GM18907 (cell line): ENCODE data around the gene CEP63.
"Not testable (repeated sequence)": the region's sequence is repeated elsewhere in the genome, so short reads cannot be mapped to it uniquely, and the experiment has no call there.

Source experiments
- ATAC-seq: cut with Tn5 transposase; IDR thresholded peaks from one replicate; pipeline ENCODE4 v1.9.1; 2021; ENCODE audit warnings: mild to moderate bottlenecking, moderate library complexity; ENCODE audit not compliant: unreplicated experiment

The CEP63 gene

DNA sequence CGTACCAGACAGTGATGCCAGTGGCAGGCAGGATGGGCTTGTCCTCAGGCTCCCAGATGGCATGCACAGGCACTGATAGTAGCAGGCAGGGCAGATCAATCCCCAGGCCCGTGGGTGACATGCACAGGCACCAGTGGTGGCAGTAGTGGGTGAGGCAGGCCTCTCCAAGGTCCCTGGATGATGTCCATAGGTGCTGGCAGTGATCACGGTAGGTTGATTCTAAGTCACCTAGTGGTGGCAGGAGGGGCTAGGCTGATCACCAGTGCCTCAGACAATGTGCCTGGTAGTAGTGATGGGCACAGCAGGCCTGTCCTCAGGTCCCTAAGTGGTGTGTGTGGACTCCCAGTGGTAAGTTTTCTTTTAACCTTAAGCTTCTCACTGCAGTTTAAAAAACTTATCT, 19.6 kb downstream of the CEP63 start:
- no peak for ATAC-seq

DNA sequence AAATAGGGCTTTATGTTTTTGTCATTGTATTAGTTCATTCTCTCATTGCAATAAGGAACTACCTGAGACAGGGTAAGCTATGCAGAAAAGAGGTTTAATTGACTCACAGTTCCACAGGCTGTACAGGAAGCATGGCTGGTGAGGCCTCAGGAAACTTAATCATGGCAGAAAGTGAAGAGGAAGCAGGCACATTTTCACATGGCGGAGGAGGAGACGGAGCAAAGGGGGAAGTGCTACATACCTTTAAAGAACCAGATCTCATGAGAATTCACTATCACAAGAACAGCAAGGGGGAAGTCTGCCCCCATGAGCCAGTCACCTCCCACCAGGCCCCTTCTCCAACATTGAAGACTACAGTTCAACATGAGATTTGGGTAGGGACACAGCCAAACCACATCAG, 25.6 kb downstream of the CEP63 start:
- ATAC-seq = no peak

DNA sequence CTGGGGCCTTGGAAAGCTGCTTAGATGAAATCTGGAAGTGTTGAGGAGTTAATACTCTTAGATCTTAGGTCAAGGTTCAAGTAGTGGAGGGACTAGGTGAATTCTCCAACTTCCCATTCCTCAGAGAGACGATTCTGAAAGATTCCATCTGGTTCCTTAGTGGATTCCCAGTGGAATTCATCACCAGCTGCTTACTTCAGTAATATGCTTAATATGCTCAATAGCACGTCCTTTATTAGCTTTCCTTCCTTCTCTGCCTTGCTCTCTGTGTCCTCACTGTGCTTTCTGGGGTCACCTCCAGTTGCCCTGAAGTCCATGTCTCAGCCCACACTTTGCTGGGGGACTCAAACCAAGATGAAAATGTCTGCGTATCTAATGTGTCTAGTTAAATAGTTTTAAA, 31.0 kb downstream of the CEP63 start:
- no peak for ATAC-seq

DNA sequence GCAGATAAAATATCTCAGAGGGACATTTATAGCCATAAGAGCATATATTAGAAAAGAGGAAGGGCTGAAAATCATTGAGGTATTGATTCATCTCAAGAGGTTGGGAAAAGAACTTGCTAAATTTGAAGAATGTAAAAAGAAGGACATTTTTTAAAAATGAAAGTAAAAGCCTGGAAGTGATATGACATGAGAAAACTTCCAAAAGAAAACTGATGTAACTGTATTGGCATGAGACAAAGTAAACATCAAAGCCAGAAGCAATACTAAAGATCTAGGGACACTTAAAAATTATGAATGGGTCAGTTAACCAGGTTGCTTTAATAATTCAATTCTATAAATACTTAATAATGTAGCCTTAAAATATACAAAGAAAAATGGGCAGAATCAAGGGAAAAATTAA, 31.9 kb downstream of the CEP63 start:
- no peak for ATAC-seq

DNA sequence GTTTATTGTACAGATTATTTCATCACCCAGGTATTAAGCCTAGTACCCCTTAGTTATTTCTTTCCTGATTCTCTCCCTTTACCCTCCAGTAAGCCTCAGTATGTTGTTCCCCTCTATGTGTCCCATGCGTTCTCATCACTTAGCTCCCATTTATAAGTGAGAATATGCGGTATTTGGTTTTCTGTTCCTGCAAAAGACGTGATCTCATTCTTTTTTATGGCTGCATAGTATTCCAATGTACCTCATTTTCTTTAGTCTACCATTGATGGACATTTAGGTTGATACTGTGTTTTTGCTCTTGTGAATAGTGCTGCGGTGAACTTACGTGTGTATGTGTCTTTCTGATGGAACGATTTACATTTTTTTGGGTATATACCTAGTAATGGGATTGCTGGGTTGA, 36.7 kb downstream of the CEP63 start:
- no peak for ATAC-seq

DNA sequence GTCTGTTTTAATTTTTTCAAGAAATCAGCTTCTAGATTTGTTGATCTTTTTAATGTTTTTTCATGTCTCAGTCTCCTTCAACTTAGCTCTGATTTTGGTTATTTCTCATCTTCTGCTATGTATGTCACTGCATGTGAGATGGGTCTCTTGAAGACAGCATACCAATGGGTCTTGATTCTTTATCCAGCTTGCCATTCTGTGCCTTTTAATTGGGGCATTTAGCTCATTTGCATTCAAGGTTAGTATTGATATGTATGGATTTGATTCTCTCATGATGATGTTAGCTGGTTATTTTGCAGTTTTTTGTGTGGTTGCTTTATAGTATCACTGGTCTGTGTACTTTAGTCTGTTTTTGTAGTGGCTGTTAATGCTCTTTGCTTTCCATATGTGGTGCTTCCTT, 39.4 kb downstream of the CEP63 start:
- no peak for ATAC-seq

DNA sequence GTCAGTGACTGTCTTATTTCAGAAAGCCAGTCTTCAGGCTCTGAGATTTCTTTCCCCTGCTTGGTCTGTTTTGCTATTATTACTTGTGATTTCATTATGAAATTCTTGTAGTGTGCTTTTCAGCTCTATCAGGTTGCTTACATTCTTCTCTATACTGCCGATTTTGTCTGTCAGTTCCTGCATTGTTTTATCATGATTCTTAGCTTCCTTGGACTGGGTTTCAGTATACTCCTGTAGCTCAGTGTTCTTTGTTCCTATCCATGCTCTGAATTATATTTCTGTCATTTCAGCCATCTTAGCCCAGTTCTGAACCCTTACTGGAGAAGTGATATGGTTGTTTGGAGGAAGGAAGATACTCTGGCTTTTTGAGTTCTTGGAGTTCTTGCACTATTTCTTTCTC, 40.5 kb downstream of the CEP63 start:
- ATAC-seq = no peak

DNA sequence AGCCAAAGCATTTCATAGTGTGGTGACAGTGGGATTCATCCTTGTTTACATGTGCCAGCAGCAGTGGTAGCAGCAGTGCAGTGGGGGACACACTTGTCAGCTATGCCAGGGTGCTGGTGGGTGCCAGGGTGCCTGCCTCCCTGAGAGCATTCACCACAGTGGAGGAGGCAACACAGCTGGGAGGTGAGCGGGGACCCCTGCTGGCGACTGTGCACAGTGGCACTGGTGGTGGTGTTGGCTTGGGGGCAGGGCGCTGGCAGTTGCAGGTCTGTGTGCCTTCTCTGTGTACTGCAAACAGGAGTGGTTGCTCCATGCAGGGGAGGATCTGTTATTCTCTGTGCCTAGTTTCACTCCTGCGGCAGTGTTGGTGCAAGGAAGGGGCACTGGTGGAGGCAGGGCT, 41.2 kb downstream of the CEP63 start:
- no peak for ATAC-seq

DNA sequence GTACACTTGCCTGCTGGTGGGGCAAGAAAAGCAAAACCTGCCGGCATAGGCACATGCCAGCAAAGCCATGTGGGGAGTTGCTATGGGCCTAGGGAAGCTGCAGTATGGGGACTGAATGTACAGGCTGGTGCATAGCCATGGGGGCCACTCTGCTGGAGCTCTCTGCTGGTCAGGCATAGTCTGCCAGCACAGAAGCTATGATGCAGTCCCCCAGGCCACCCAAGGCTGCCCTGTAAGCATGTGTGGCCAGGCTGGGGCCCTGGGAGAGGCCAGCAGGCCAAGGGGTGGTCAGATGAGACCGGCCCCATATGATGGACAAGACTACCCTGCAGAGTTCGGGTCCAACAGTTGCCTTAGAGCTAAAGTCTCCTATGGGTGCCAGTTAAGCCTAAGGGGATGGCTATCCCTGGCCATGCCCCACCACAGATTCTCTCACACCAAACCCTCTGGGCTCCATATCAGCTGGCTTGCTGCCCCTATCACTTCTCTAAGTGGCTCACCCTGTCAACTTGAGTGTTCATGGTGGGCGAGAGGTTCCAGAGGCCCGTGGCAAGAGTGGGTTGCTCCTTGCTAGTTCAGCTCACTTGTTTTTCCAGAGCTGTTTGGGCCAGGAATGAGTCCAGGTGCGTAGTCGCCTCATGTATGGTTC, 41.8 kb downstream of the CEP63 start:
- no peak for ATAC-seq

DNA sequence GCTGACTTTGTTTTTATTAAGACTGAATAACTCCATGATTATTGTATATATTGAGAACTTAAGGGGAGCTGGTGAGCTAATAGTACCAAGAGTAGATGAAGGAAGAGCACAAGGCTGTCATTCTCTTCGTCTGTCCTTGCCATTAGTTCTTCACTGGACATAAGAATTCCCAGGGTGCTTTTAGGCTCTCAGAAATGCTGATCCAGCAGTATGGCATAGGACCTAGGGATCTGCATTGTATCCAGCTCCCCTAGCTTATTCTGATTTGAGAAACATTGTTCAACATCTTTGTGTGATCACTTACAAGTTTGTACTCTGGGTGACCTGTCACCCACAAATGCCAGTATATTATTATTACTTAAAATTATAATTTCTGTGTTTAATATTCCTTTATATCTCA, 47.6 kb downstream of the CEP63 start:
- ATAC-seq = no peak

DNA sequence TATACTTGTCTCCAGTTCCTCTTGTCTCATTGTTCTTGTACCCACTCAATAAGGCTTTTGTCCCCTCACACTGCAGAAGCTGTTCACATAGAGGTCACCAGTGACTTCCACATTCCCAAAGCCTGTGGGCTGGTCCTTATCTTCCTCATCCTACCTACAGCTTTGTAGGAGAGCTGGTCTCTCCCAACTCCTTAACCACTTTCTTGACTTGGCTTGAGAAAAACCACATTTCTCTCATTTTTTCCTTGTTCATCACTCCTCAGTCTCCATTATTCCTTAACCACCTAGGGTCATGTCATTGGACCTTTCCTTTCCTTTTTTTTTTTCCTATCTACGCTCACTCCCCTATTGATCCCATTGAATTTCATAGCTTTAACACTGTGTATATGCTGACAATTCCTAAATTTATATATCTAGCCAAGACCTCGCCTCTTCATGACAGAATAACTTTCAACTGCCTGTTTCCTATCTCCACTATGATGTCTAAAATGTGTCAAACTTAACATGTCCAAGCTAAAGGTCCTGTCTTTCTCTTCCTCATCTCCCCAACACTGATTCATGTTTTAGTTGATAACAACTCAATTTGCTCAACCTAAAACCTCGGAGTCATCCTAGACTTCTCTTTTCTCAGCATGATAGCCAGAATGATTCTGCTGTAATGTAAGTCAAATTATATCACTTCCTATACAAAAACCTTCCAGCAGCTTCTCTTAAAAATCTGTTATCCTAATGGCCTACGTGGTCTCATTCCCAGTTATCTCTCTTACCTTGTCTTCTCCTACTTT, 49.5 kb downstream of the CEP63 start:
- ATAC-seq = no peak

DNA sequence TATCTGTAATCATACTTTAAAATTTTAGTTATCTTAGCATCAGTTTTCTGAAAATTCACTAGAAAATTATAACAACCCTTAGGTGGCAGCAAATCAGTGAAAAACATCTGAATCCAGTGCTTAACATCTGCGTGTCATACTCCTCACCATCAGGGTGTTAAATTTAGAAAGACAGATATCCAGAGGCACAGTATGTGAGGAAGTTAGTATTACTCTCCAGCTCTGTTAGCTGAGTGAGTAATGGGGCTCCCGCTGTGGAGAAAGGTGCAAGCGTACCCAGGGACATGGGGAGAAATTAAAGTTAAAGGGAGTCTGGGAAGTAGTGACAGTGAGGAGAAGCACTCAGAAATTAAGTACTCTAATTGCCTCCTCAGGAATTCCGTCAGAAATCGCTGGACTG, 50.9 kb downstream of the CEP63 start:
- ATAC-seq = no peak

DNA sequence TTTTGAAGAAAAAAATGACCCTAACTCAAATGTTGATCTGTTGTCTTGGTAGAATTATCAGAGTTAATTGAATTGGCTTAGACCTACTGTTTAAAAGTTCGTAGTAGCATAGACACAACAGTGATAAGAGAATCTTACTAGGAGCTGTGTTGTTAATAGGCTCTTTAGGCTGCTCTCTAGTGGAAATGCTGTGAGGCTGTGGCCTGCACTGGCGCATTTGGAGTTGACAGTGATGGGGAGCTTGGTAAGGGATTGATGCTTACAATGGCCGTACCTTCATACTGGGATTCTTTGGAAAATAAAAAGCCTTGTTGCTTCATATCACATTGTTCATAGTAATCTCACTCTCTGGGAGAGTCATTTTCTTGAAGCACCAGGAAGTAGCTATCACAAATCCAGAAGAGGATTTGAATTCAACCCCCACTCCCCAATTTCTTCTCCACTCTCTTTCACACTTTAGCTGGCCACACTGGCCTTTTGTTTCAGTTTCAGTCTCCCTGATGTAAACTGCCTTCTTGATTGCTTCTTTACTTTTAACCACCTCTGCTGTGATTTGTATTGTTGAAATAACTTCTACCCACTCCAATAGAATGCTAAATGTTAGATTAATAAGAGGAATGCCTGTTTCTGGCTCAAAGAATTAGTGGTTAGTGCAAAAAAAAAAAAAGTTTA, 56.6 kb downstream of the CEP63 start:
- no peak for ATAC-seq

DNA sequence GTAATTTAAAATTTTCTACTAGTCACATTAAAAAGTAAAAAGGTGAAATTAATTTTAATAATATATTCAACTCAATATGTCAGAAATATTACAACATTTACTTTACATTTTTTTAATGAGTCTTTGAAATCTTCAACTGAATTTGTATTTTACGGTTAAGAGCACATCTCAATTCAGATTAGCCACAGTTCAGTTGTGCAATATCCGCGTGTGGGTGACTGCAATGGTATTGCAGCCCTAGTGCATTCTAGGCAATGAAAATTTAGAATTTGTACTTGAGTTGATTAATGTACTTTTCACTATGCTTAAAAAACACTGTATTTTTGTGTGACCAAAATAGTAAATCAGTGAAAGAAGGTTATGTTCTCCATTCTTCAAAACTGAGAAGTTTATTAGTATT, 57.3 kb downstream of the CEP63 start:
- ATAC-seq = no peak

DNA sequence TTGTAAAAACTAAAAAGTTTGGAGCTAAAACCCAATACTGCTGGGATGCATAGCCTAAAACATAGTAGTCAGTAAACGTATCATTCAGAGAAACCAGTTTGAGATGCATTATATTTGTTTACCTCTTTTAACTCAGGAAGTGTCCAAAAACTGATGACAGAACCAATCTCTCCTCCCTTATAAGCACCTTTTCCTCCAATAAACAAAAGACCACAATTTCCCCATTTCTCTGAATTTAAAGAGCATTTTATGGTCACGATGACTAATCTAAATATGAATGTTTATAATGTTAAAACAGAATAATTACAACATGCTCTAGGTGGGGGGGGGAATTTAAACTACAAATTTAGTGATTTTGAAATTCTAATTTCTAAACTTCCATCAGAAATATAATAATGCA, 58.5 kb downstream of the CEP63 start:
- ATAC-seq = no peak

DNA sequence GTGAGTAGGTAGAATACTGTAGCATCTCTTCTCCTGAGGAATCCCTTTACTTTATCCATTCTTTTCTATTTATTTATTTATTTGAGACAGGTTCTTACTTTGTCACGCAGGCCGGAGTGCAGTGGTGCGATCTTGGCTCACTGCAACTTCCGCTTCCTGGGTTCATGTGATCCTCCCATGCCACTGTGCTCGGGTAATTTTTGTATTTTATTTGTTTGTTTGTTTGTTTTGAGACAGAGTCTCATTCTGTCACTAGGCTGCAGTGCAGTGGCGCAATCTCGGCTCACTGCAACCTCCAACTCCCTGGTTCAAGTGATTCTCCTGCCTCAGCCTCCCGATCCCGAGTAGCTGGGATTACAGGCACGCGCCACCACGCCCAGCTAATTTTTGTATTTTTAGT, 58.9 kb downstream of the CEP63 start:
- ATAC-seq = not testable (repeated sequence)

DNA sequence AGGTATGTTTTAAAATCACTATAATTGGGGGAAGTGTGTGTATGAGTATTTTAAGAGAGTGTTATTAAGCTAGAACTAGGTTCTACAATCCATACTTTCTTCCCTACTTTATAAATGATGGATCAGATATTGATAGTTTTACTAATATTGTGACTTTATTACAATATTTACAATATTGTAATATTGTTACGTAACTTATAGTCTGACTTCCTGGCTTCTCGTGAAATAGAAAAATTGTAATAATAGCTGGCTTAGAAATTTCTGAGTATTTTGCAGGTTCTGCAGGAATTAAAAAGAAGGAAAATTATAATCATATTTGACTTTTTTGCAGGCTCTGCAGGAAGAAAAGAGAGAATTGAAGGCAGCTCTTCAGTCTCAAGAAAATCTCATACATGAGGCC, 60.0 kb downstream of the CEP63 start:
- ATAC-seq = no peak

DNA sequence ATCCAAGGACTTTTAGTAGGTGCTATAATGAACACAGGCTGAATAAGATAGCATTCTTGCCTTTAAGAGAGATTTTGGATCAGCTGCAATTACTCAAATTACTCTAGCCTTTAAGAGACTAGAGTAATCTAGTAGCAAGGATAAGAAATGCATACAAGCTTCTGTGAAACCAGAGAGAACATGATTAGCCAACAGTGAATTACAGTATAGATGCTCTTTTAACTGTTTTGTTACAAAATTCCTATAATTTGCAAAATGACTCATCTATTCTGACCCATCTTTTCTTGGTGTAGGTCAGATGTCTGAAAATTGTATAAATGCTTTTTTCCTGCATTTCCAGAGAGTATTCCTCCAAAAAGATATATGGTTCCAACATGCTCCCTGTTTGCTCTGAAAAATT, 66.9 kb downstream of the CEP63 start:
- no peak for ATAC-seq

DNA sequence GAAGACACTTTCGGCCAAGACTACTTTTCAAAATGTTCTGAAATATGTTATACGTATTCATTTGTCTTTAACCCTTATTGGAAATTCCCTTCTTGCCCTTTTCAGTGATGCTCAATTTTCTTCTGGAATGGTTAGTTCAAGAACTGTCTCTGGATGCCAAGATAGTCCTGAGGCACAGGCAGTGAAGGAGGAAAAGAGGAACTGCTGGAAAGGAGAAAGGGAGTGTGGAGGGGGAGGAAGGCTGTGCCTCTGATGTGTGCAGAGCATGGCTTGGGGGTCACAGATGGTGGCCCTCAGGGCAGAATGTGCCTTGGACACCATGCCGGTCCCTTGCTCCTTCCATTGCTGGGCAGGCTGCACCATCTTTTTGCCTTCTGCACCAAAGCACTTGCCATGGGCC, 73.7 kb downstream of the CEP63 start:
- ATAC-seq = no peak

DNA sequence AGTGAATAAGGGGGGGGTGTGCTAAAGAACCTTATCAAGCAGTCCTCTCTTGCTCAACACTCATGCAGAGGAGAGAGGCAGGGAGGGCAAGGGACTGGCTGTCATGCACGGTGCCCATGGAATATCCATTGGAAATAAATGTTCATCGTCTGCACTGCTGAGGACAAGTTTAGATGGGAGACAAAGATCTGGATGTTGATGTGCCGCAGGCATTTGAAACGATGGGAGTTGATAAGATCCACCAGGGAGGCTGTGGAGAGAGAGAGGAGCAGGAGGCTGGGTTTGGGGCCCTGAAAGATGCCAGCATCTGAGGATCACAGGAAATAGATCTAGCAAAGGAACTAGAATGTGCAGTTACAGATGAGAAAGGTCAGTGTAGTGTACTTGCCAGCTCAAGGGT, 76.2 kb downstream of the CEP63 start:
- no peak for ATAC-seq

DNA sequence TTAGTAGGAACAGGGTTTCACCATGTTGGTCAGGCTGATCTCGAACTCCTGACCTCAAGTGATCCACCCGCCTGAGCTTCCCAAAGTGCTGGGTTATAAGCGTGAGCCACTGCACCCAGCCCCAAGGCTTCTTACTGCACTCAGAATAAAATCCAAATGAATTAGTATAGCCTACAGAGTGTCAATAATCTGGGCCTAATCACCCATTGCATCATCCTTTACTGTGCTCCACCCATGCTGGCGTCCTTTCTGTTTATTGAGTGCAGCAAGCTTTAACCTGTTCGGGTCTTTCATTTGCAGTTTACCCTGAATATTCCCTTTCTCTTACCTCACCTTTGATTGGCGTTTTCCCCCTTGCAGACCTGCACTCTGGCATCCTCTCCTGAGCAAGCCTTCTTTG, 77.7 kb downstream of the CEP63 start:
- no peak for ATAC-seq

DNA sequence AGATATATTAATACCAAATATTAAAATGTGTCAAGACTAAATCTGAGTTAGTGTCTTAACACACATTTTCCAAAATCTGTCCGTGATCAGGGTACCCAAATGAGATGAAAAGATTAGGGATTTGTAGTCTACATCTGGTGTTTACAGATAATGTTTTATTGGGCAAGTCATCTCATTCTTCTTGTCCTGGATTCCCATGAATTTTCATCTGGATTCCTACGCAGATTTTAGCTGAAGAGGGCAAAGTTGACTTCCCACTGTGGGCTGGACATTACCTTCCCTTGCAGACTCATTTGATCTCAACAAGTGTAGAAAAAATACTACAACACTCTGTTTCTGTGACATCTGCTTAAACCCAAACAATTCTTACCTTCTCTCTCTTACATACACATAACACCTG, 79.1 kb downstream of the CEP63 start:
- ATAC-seq = no peak
